ENCODE measurements around the gene SMIM9. TPM values are rescaled to one million over a fixed set of nuclear protein-coding genes. Genes with fewer than 3 reads are reported as not detected.

The SMIM9 gene
- total RNA-seq, 1 experiment from 2014 or later, result not detected

Other genes starting within 250 kb of the SMIM9 start
- gene CTAG1A, start 249.5 kb downstream of the SMIM9 start, total RNA-seq (2014; rRNA removed; shearing (Covaris generic); ENCODE audit: low replicate concordance), result not detected in 2 replicates
- gene CTAG1B, start 215.4 kb downstream of the SMIM9 start, total RNA-seq (2014; rRNA removed; shearing (Covaris generic); ENCODE audit: low replicate concordance), result not detected in 2 replicates
- gene CTAG2, start 181.1 kb downstream of the SMIM9 start, total RNA-seq (2014; rRNA removed; shearing (Covaris generic); ENCODE audit: low replicate concordance), result 15.5 TPM in 1 of 2 replicates, not detected in the other
- gene GAB3, start 83.6 kb downstream of the SMIM9 start, total RNA-seq (2014; rRNA removed; shearing (Covaris generic); ENCODE audit: low replicate concordance), result 3.5 and 26.2 TPM in 2 replicates
- gene DKC1, start 71.8 kb downstream of the SMIM9 start, total RNA-seq (2014; rRNA removed; shearing (Covaris generic); ENCODE audit: low replicate concordance), result 58.6 and 94.0 TPM in 2 replicates
- gene MPP1, start 29.2 kb downstream of the SMIM9 start, total RNA-seq (2014; rRNA removed; shearing (Covaris generic); ENCODE audit: low replicate concordance), result 5.7 and 10.7 TPM in 2 replicates
- gene F8A1, start 51.7 kb upstream of the SMIM9 start, total RNA-seq (2014; rRNA removed; shearing (Covaris generic); ENCODE audit: low replicate concordance), result 8.4 and 9.1 TPM in 2 replicates
- gene F8, start 188.1 kb upstream of the SMIM9 start, total RNA-seq (2014; rRNA removed; shearing (Covaris generic); ENCODE audit: low replicate concordance), result 3.0 and 4.1 TPM in 2 replicates
- gene FUNDC2, start 192.2 kb upstream of the SMIM9 start, total RNA-seq (2014; rRNA removed; shearing (Covaris generic); ENCODE audit: low replicate concordance), result 38.9 and 55.2 TPM in 2 replicates
- 15.8 and 36.1 TPM in 2 replicates for gene CMC4, start 236.5 kb upstream of the SMIM9 start, total RNA-seq (2014; rRNA removed; shearing (Covaris generic); ENCODE audit: low replicate concordance)
- 21.9 and 95.2 TPM in 2 replicates for gene MTCP1, start 236.5 kb upstream of the SMIM9 start, total RNA-seq (2014; rRNA removed; shearing (Covaris generic); ENCODE audit: low replicate concordance)
- gene BRCC3, start 236.8 kb upstream of the SMIM9 start, total RNA-seq (2014; rRNA removed; shearing (Covaris generic); ENCODE audit: low replicate concordance), result 13.2 and 15.9 TPM in 2 replicates